HepG2 (cell line): ENCODE data around the gene CD40. TPM values are rescaled to one million over a fixed set of nuclear protein-coding genes. Genes with fewer than 3 reads are reported as not detected.
A peak's percentile ranks its signal among the peaks of the same experiment; 100 is the strongest.

Experiments
- ATF1 ChIP-seq: IDR thresholded peaks from 2 replicates; pipeline ENCODE4 v1.6.1; 2016; ENCODE audit warnings: mild to moderate bottlenecking, control low read depth
- FOXM1 ChIP-seq: sonication (generic); formaldehyde crosslinking; IDR thresholded peaks from 2 replicates; pipeline ENCODE4 v1.5.0; 2020; ENCODE audit warnings: missing genetic modification reagents
- GZF1 ChIP-seq: sonication (generic); formaldehyde crosslinking; IDR thresholded peaks from 2 replicates; pipeline ENCODE4 v1.5.1; 2020; ENCODE audit warnings: mild to moderate bottlenecking, missing genetic modification reagents
- HDAC2 ChIP-seq: sonication (generic); formaldehyde crosslinking; IDR thresholded peaks from 2 replicates; pipeline ENCODE4 v1.4.0; 2020; ENCODE audit warnings: missing genetic modification reagents
- HDAC6 ChIP-seq: fragments of 200-600 bp; sonication (generic); IDR thresholded peaks from 2 replicates; pipeline ENCODE4 v1.7.0; 2017; ENCODE audit warnings: mild to moderate bottlenecking, antibody characterized with exemption, low read length, low read depth
- HMGXB4 ChIP-seq, 2 experiments: sonication (generic) in 1 of 2; formaldehyde crosslinking in 1 of 2; IDR thresholded peaks; 2 replicates each; pipeline versions ENCODE4 v1.4.0 to v1.6.1; 2018 to 2020; ENCODE audit warnings: missing genetic modification reagents in 2 of 2, borderline replicate concordance in 1 of 2, low read depth in 1 of 2, mild to moderate bottlenecking in 1 of 2, missing biosample characterization in 1 of 2
- HNRNPLL ChIP-seq: fragments of 200-400 bp; formaldehyde crosslinking; IDR thresholded peaks from 2 replicates; pipeline ENCODE4 v1.6.1; 2017; ENCODE audit warnings: mild to moderate bottlenecking, low read depth, low read length; ENCODE audit not compliant: poor library complexity, severe bottlenecking
- KDM6A ChIP-seq: IDR thresholded peaks from 2 replicates; pipeline ENCODE4 v1.6.1; 2016; ENCODE audit warnings: low read depth
- MAF1 ChIP-seq: sonication (generic); formaldehyde crosslinking; IDR thresholded peaks from 2 replicates; pipeline ENCODE4 v1.5.0; 2020; ENCODE audit warnings: missing genetic modification reagents, borderline replicate concordance
- MIER2 ChIP-seq: IDR thresholded peaks from 2 replicates; pipeline ENCODE4 v1.6.1; 2016; ENCODE audit warnings: missing biosample characterization, missing genetic modification reagents
- NR2F6 ChIP-seq, 2 experiments: IDR thresholded peaks; 2 replicates each; pipeline ENCODE4 v1.6.1; 2016; ENCODE audit warnings: antibody characterized with exemption in 1 of 2, mild to moderate bottlenecking in 1 of 2
- POLR2A ChIP-seq, 2 experiments: IDR thresholded peaks; 2 replicates each; pipeline ENCODE4 v1.6.1; 2011; ENCODE audit warnings: low read depth in 2 of 2, low read length in 2 of 2, mild to moderate bottlenecking in 1 of 2, moderate library complexity in 1 of 2; ENCODE audit not compliant: insufficient read depth in 1 of 2
- SMARCC2 ChIP-seq: fragments of 450-650 bp; IDR thresholded peaks from 2 replicates; pipeline ENCODE4 v1.6.1; 2017; ENCODE audit warnings: antibody characterized with exemption, mild to moderate bottlenecking
- SMC3 ChIP-seq: IDR thresholded peaks from 2 replicates; pipeline ENCODE4 v1.6.1; 2011; ENCODE audit warnings: low read length, improper control_type of control experiment
- SP140L ChIP-seq: sonication (generic); formaldehyde crosslinking; IDR thresholded peaks from 2 replicates; pipeline ENCODE4 v1.4.0; 2020; ENCODE audit warnings: missing genetic modification reagents, borderline replicate concordance
- SRY ChIP-seq: sonication (generic); formaldehyde crosslinking; IDR thresholded peaks from 2 replicates; pipeline ENCODE4 v1.8.0; 2022; ENCODE audit warnings: mild to moderate bottlenecking, missing genetic modification reagents
- TOE1 ChIP-seq: sonication (generic); formaldehyde crosslinking; IDR thresholded peaks from 2 replicates; pipeline ENCODE4 v1.4.0; 2020; ENCODE audit warnings: mild to moderate bottlenecking, missing genetic modification reagents
- YEATS4 ChIP-seq: sonication (generic); formaldehyde crosslinking; IDR thresholded peaks from 2 replicates; pipeline ENCODE4 v1.4.0; 2020; ENCODE audit warnings: missing genetic modification reagents, borderline replicate concordance
- ZFAT ChIP-seq: sonication (generic); formaldehyde crosslinking; conservative IDR thresholded peaks from 2 replicates; pipeline ENCODE4 v1.8.1; 2023; ENCODE audit warnings: missing genetic modification reagents, inconsistent platforms
- ZNF382 ChIP-seq: sonication (generic); formaldehyde crosslinking; IDR thresholded peaks from 2 replicates; pipeline ENCODE4 v1.5.0; 2020; ENCODE audit warnings: missing genetic modification reagents, mild to moderate bottlenecking, borderline replicate concordance
- ZNF430 ChIP-seq: sonication (generic); formaldehyde crosslinking; IDR thresholded peaks from 2 replicates; pipeline ENCODE4 v1.9.0; 2021; ENCODE audit warnings: mild to moderate bottlenecking, missing genetic modification reagents
- ZSCAN22 ChIP-seq: sonication (generic); formaldehyde crosslinking; IDR thresholded peaks from 2 replicates; pipeline ENCODE4 v1.4.0; 2020; ENCODE audit warnings: mild to moderate bottlenecking, missing genetic modification reagents
- polyA plus RNA-seq, 8 experiments: library from polyadenylated mRNA; depleted of rRNA in 3 of 8; stranded (reverse) in 7 of 8; unstranded in 1 of 8; fragments of >200 nt; fragmentation: Illumina TruSeq in 4 of 8; extraction: Trizol in 4 of 8; gene quantifications; 2 replicates each; pipeline versions ENCODE4 v1.2.1 to v1.2.3, GENCODE V29; 2011 to 2016; ENCODE audit warnings: low read depth in 4 of 8, missing spikeins in 1 of 8, mixed read lengths in 1 of 8; ENCODE audit not compliant: insufficient read depth in 1 of 8
- total RNA-seq, 5 experiments: library from RNA; depleted of rRNA; stranded (reverse); fragments of >200 nt; fragmentation: Illumina TruSeq; extraction: Trizol; gene quantifications; 2 replicates each; pipeline ENCODE4 v1.2.3, GENCODE V29; 2016; ENCODE audit warnings: low read depth in 1 of 5
- TF ChIP-seq, protein P1 (sequence below): conservative IDR thresholded peaks from 2 replicates; pipeline ENCODE4 v1.6.1; 2018; ENCODE audit warnings: missing genetic modification reagents
- TF ChIP-seq, protein P2 (sequence below): sonication (generic); formaldehyde crosslinking; IDR thresholded peaks from 2 replicates; pipeline ENCODE4 v1.8.0; 2022; ENCODE audit warnings: mild to moderate bottlenecking, missing genetic modification reagents, moderate library complexity
- TF ChIP-seq, protein P3 (sequence below): sonication (generic); formaldehyde crosslinking; IDR thresholded peaks from 2 replicates; pipeline ENCODE4 v1.4.0; 2020; ENCODE audit warnings: missing genetic modification reagents, mild to moderate bottlenecking, borderline replicate concordance

CD40 gene
- total and polyA plus RNA-seq, 2 of the 13 experiments (the other 11 are each of a cell fraction or from before 2014, with no cell fraction given) = 4.6 to 13.4 TPM

GRCh38 chr20:46085179-46085851 is 32.8 kb upstream of the CD40 start (continued):
- TF ChIP-seq, protein P1, sequence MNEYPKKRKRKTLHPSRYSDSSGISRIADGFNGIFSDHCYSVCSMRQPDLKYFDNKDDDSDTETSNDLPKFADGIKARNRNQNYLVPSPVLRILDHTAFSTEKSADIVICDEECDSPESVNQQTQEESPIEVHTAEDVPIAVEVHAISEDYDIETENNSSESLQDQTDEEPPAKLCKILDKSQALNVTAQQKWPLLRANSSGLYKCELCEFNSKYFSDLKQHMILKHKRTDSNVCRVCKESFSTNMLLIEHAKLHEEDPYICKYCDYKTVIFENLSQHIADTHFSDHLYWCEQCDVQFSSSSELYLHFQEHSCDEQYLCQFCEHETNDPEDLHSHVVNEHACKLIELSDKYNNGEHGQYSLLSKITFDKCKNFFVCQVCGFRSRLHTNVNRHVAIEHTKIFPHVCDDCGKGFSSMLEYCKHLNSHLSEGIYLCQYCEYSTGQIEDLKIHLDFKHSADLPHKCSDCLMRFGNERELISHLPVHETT (CRISPR knock-in tag) = no peak
- TF ChIP-seq SRY (CRISPR knock-in tag) = no peak
- TF ChIP-seq GZF1 (CRISPR knock-in tag) = 0 out of 2 replicates have a peak, but pooled peaks have one; percentile 67
- no peak for TF ChIP-seq ZNF430 (CRISPR knock-in tag)
- no peak for TF ChIP-seq SMARCC2
- no peak for TF ChIP-seq MIER2 (CRISPR knock-in tag)
- peak; percentile 34; the same call in 1 of the 2 replicates for TF ChIP-seq HDAC2 (CRISPR knock-in tag)
- TF ChIP-seq POLR2A (IDR thresholded peaks at IDR 0.05; ENCODE audit: insufficient read depth in 1 of 2, low read depth in 2 of 2, low read length in 2 of 2) = 0 out of 4 replicates have a peak, but pooled peaks of 1 of the 2 experiments have one; percentile 12
- no peak for TF ChIP-seq HDAC6
- TF ChIP-seq FOXM1 (CRISPR knock-in tag) = no peak
- TF ChIP-seq KDM6A (CRISPR knock-in tag) = no peak
- TF ChIP-seq ZSCAN22 (CRISPR knock-in tag) = no peak
- TF ChIP-seq SP140L (CRISPR knock-in tag) = no peak
- no peak for TF ChIP-seq NR2F6 (IDR thresholded peaks at IDR 0.05)
- no peak for TF ChIP-seq NR2F6 (CRISPR knock-in tag; IDR thresholded peaks at IDR 0.05)
- no peak for TF ChIP-seq HMGXB4 (CRISPR knock-in tag; IDR thresholded peaks at IDR 0.05; ENCODE audit: borderline replicate concordance in 1 of 2, low read depth in 1 of 2)
- TF ChIP-seq TOE1 (CRISPR knock-in tag) = no peak
- no peak for TF ChIP-seq HNRNPLL
- no peak for TF ChIP-seq YEATS4 (CRISPR knock-in tag)
- no peak for TF ChIP-seq ZNF382 (CRISPR knock-in tag)
- no peak for TF ChIP-seq SMC3
- TF ChIP-seq, protein P2, sequence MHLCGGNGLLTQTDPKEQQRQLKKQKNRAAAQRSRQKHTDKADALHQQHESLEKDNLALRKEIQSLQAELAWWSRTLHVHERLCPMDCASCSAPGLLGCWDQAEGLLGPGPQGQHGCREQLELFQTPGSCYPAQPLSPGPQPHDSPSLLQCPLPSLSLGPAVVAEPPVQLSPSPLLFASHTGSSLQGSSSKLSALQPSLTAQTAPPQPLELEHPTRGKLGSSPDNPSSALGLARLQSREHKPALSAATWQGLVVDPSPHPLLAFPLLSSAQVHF (CRISPR knock-in tag) = 0 out of 2 replicates have a peak, but pooled peaks have one; percentile 21
- TF ChIP-seq ZFAT (CRISPR knock-in tag) = no peak
- no peak for TF ChIP-seq ATF1
- TF ChIP-seq MAF1 (CRISPR knock-in tag) = no peak
- TF ChIP-seq, protein P3, sequence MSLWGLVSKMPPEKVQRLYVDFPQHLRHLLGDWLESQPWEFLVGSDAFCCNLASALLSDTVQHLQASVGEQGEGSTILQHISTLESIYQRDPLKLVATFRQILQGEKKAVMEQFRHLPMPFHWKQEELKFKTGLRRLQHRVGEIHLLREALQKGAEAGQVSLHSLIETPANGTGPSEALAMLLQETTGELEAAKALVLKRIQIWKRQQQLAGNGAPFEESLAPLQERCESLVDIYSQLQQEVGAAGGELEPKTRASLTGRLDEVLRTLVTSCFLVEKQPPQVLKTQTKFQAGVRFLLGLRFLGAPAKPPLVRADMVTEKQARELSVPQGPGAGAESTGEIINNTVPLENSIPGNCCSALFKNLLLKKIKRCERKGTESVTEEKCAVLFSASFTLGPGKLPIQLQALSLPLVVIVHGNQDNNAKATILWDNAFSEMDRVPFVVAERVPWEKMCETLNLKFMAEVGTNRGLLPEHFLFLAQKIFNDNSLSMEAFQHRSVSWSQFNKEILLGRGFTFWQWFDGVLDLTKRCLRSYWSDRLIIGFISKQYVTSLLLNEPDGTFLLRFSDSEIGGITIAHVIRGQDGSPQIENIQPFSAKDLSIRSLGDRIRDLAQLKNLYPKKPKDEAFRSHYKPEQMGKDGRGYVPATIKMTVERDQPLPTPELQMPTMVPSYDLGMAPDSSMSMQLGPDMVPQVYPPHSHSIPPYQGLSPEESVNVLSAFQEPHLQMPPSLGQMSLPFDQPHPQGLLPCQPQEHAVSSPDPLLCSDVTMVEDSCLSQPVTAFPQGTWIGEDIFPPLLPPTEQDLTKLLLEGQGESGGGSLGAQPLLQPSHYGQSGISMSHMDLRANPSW (CRISPR knock-in tag) = no peak
